ENCODE data around the gene REV3L. TPM values are rescaled to one million over a fixed set of nuclear protein-coding genes. Genes with fewer than 3 reads are reported as not detected.
A peak's percentile ranks its signal among the peaks of the same experiment; 100 is the strongest.
"Not testable (repeated sequence)": the region's sequence is repeated elsewhere in the genome, so short reads cannot be mapped to it uniquely, and the experiment has no call there.

Gene REV3L
- total RNA-seq, 1 donor from 2014 or later = 40.5 TPM

DNA sequence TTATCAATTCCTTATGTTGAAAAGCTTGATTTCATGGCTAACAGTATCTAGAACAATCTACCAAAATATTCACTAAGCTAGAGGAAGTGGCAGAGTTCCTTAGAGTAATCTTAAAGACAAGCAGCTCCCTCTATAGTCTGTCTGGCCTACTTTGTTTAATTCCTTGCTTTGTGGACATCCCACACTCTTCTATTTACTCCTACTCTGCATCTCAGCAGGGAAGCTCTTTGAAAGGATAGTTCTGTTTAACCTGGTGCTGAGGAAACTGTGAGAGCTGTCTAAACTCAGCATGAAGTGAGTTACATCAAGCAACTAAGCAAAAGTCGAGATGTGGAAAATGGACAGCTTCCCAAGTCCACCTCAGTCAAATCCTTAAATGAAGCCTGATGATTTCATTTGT lies 4.3 kb downstream of the REV3L start:
- Mint-ChIP-seq H3K36me3 (ENCODE audit: insufficient read depth) (no peaks in the 10 kb centered on the region), H3K27me3 (no peaks in the 10 kb centered on the region), H3K4me3 (ENCODE audit: low read depth) (no peak overlapping the region), H3K4me1 (ENCODE audit: low read depth) (peaks cover 34% of the 10 kb centered on the region), H3K9me3 (ENCODE audit: low read depth) (no peaks in the 10 kb centered on the region), H3K27ac (peak overlapping the region; percentile 64)
- TF ChIP-seq, protein P1, sequence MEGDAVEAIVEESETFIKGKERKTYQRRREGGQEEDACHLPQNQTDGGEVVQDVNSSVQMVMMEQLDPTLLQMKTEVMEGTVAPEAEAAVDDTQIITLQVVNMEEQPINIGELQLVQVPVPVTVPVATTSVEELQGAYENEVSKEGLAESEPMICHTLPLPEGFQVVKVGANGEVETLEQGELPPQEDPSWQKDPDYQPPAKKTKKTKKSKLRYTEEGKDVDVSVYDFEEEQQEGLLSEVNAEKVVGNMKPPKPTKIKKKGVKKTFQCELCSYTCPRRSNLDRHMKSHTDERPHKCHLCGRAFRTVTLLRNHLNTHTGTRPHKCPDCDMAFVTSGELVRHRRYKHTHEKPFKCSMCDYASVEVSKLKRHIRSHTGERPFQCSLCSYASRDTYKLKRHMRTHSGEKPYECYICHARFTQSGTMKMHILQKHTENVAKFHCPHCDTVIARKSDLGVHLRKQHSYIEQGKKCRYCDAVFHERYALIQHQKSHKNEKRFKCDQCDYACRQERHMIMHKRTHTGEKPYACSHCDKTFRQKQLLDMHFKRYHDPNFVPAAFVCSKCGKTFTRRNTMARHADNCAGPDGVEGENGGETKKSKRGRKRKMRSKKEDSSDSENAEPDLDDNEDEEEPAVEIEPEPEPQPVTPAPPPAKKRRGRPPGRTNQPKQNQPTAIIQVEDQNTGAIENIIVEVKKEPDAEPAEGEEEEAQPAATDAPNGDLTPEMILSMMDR (IDR thresholded peaks at IDR 0.05; ENCODE audit: unreplicated experiment) = no peak
- no peak for DNase-seq (ENCODE audit: low spot score, unreplicated experiment)

DNA sequence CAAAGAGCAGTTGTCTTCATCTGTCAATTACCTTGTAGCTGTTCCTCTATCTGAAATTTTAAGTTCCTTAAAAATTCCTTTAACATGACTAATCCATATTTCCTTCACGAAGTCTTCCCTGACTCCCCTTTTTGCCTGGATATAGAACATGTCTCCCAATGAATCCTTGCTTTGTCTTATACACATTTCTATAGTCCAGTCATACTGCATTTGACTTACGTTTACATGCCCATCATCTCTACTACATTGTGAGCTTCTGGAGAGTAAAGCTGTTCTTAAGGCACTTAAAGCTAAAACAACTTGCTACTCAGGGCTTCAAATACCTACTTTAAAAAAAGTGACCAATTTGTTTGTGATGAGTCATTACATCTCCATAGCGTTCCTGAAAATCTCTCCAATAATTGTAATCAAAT lies 4.9 kb downstream of the REV3L start:
- no peaks in the 10 kb centered on the region for H3K9me3 Mint-ChIP-seq (ENCODE audit: low read depth)
- peaks cover 36% of the 10 kb centered on the region for H3K4me1 Mint-ChIP-seq (ENCODE audit: low read depth)
- TF ChIP-seq, protein P1 (IDR thresholded peaks at IDR 0.05; ENCODE audit: unreplicated experiment) = no peak
- no peaks in the 10 kb centered on the region for H3K36me3 Mint-ChIP-seq (ENCODE audit: insufficient read depth)
- H3K27me3 Mint-ChIP-seq = no peaks in the 10 kb centered on the region
- H3K4me3 Mint-ChIP-seq (ENCODE audit: low read depth) = no peak overlapping the region
- DNase-seq (ENCODE audit: low spot score, unreplicated experiment) = no peak
- no peak overlapping the region for H3K27ac Mint-ChIP-seq

DNA sequence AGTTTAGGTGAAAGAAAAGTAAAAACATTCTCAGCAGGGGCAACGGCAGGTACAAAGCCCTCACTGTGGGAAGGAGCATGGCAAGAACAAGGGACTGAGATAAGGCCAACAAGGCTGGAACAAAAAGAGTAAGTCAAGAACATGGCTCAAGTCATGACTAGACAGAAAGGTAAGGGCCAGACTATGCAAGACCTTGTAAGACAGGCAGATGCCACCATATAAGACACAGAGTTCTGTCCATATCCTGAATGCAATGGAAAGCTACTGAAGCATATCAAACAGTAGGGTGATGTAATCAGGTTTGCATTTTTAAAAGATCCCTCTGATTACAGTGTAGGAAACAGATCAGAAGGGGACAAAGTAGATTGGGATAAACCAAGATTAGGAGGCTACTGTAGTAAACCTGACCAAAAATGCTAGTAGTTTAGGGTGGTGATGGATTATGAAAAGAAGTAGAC lies 5.5 kb downstream of the REV3L start:
- H3K27me3 Mint-ChIP-seq = no peaks in the 10 kb centered on the region
- peaks cover 40% of the 10 kb centered on the region for H3K4me1 Mint-ChIP-seq (ENCODE audit: low read depth)
- no peaks in the 10 kb centered on the region for H3K36me3 Mint-ChIP-seq (ENCODE audit: insufficient read depth)
- H3K27ac Mint-ChIP-seq = no peak overlapping the region
- H3K4me3 Mint-ChIP-seq (ENCODE audit: low read depth) = no peak overlapping the region
- no peak for DNase-seq (ENCODE audit: low spot score, unreplicated experiment)
- no peaks in the 10 kb centered on the region for H3K9me3 Mint-ChIP-seq (ENCODE audit: low read depth)
- TF ChIP-seq, protein P1 (IDR thresholded peaks at IDR 0.05; ENCODE audit: unreplicated experiment) = no peak

DNA sequence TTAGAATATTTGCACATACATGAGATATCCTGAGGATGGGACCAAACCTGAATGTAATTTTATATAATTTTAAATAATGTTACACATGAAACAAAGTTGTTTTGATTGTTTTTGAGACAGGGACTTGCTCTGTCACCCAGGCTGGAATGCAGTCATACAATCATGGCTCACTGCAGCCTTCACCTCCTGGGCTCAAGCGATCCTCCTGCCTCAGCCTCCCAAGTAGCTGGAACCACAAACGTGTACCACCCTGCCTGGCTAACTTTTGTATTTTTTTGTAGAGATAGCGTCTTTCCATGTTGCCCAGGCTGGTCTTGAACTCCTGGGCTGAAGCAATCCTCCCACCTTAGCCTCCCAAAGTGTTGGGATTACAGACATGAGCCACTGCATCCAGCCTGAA lies 7.0 kb downstream of the REV3L start:
- not testable (repeated sequence) for DNase-seq (ENCODE audit: low spot score, unreplicated experiment); H3K27ac Mint-ChIP-seq; H3K36me3 Mint-ChIP-seq (ENCODE audit: insufficient read depth); H3K27me3 Mint-ChIP-seq; H3K4me3 Mint-ChIP-seq (ENCODE audit: low read depth); H3K9me3 Mint-ChIP-seq (ENCODE audit: low read depth)
- peaks cover 39% of the 10 kb centered on the region for H3K4me1 Mint-ChIP-seq (ENCODE audit: low read depth)

DNA sequence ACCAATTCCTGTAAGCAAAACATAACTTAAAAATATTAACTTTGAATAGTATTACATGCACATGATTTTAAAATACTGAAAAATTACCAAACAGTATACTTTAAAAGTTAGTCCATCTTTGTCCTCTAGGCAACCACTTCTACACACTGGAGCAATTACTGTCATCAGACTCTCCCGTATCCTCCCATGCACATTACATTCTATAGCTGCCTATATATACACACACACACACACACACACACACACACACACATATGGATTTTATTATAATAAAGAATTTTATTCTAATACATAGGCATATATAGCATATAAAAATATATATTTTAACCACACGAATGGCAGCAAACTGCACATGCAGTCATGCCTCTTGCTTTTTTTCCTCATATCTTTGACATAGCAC lies 8.2 kb downstream of the REV3L start:
- no peaks in the 10 kb centered on the region for H3K36me3 Mint-ChIP-seq (ENCODE audit: insufficient read depth)
- TF ChIP-seq, protein P1 (IDR thresholded peaks at IDR 0.05; ENCODE audit: unreplicated experiment) = no peak
- H3K27ac Mint-ChIP-seq = no peak overlapping the region
- no peaks in the 10 kb centered on the region for H3K27me3 Mint-ChIP-seq
- DNase-seq (ENCODE audit: low spot score, unreplicated experiment) = no peak
- H3K4me1 Mint-ChIP-seq (ENCODE audit: low read depth) = peaks cover 35% of the 10 kb centered on the region
- no peak overlapping the region for H3K4me3 Mint-ChIP-seq (ENCODE audit: low read depth)
- H3K9me3 Mint-ChIP-seq (ENCODE audit: low read depth) = no peaks in the 10 kb centered on the region

DNA sequence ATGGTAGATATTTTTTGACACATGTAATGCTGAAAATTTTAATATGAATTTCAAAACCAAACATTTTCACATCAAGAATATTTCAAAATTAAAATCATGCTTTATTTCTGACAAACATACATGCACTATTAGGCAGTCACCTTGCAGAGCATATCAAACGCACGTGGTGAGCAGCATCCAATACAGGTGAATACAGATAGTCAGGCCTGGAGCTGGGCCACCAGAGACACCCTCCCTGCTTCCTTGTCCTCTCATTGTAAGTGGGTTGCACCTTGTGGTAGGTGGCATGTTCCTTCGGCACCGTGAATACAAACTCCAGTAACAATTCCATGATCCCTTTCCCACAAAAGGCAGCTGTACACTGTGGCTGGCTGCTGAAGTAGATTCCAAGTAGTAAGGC lies 8.9 kb downstream of the REV3L start:
- DNase-seq (ENCODE audit: low spot score, unreplicated experiment) = no peak
- TF ChIP-seq, protein P1 (IDR thresholded peaks at IDR 0.05; ENCODE audit: unreplicated experiment) = no peak
- Mint-ChIP-seq H3K36me3 (ENCODE audit: insufficient read depth) (peaks cover 4% of the 10 kb centered on the region), H3K4me3 (ENCODE audit: low read depth) (no peak overlapping the region), H3K27ac (peak overlapping the region; percentile 47), H3K27me3 (no peaks in the 10 kb centered on the region), H3K9me3 (ENCODE audit: low read depth) (no peaks in the 10 kb centered on the region), H3K4me1 (ENCODE audit: low read depth) (peaks cover 35% of the 10 kb centered on the region)

Data from progenitor cell of endocrine pancreas (in vitro differentiated cells).